GM19035 (cell line): ENCODE data around the gene GRHL3.

Experiments
- ATAC-seq: cut with Tn5 transposase; IDR thresholded peaks from one replicate; pipeline ENCODE4 v1.9.1; 2021; ENCODE audit not compliant: unreplicated experiment

GRHL3 gene

GRCh38 chr1:24317081-24317480, 2.1 kb upstream of the GRHL3 start:
- no peak for ATAC-seq

GRCh38 chr1:24317956-24318614, 1.1 kb upstream of the GRHL3 start:
- ATAC-seq: no peak

GRCh38 chr1:24318615-24319311, 394 bp upstream of the GRHL3 start:
- ATAC-seq: no peak

GRCh38 chr1:24319962-24320361, 805 bp downstream of the GRHL3 start:
- no peak for ATAC-seq

GRCh38 chr1:24321126-24321525, 2.0 kb downstream of the GRHL3 start:
- no peak for ATAC-seq

- ATAC-seq: peak; percentile 71
Observed at GRCh38 chr1:24321697-24322469, 2.7 kb downstream of the GRHL3 start.

GRCh38 chr1:24322470-24323177, 3.5 kb downstream of the GRHL3 start:
- no peak for ATAC-seq

GRCh38 chr1:24323281-24323680, 4.1 kb downstream of the GRHL3 start:
- ATAC-seq: no peak

GRCh38 chr1:24324903-24325302, 5.7 kb downstream of the GRHL3 start:
- no peak for ATAC-seq

GRCh38 chr1:24325587-24326449, 6.7 kb downstream of the GRHL3 start:
- ATAC-seq: no peak

GRCh38 chr1:24327486-24327885, 8.3 kb downstream of the GRHL3 start:
- no peak for ATAC-seq

- no peak for ATAC-seq
Observed at GRCh38 chr1:24327891-24328290, 8.7 kb downstream of the GRHL3 start.

GRCh38 chr1:24329331-24329730, 10.2 kb downstream of the GRHL3 start:
- no peak for ATAC-seq

- ATAC-seq: no peak
Observed at GRCh38 chr1:24329797-24330543, 10.8 kb downstream of the GRHL3 start.

- no peak for ATAC-seq
Observed at GRCh38 chr1:24331961-24332673, 13.0 kb downstream of the GRHL3 start.

- ATAC-seq: no peak
Observed at GRCh38 chr1:24336075-24336474, 16.9 kb downstream of the GRHL3 start.

- ATAC-seq: no peak
Observed at GRCh38 chr1:24337455-24337854, 18.3 kb downstream of the GRHL3 start.

- ATAC-seq: no peak
Observed at GRCh38 chr1:24338447-24338846, 19.3 kb downstream of the GRHL3 start.

GRCh38 chr1:24339996-24340395, 20.8 kb downstream of the GRHL3 start:
- ATAC-seq: no peak
